Ovary (tissue), 10 donors: Measurements from ENCODE around the gene TPCN2. TPM values are rescaled to one million over a fixed set of nuclear protein-coding genes. Genes with fewer than 3 reads are reported as not detected.
A peak's percentile ranks its signal among the peaks of the same experiment; 100 is the strongest.
"Not testable (repeated sequence)": the region's sequence is repeated elsewhere in the genome, so short reads cannot be mapped to it uniquely, and the experiment has no call there.

Experiments used
- DNase-seq, 5 donors: peaks; one replicate each; pipeline ENCODE4 v3.0.0-alpha.2; 2019 to 2020
- H3K27ac ChIP-seq, 2 donors: fragments of 200-600 bp; one replicate each; pipeline versions ENCODE4 v1.5.1 to v1.8.0; 2019 to 2022
- H3K27me3 ChIP-seq: fragments of 200-600 bp; one replicate; pipeline ENCODE4 v1.8.0; 2022
- H3K36me3 ChIP-seq: fragments of 200-600 bp; sonication (generic); one replicate; pipeline ENCODE4 v1.5.1; 2019
- H3K4me1 ChIP-seq: one replicate; pipeline ENCODE4 v1.8.1; 2013; ENCODE audit warnings: mild to moderate bottlenecking, moderate library complexity; ENCODE audit not compliant: insufficient read depth
- H3K4me3 ChIP-seq: fragments of 200-600 bp; sonication (generic); one replicate; pipeline ENCODE4 v1.5.1; 2017
- H3K9me3 ChIP-seq, 2 donors: fragments of 200-600 bp in 1 of 2; sonication (generic) in 1 of 2; one replicate each; pipeline versions ENCODE4 v1.5.1 to v1.8.1; 2013 to 2019; ENCODE audit warnings: mild to moderate bottlenecking in 1 of 2, moderate library complexity in 1 of 2
- CTCF ChIP-seq, 3 donors: fragments of 450-650 bp in 2 of 3; fragments of 200-600 bp in 1 of 3; IDR thresholded peaks; one replicate each; pipeline versions ENCODE4 v1.5.1 to v1.8.0; 2016 to 2022; ENCODE audit warnings: antibody characterized with exemption in 3 of 3, mild to moderate bottlenecking in 1 of 3
- EP300 ChIP-seq: sonication (generic); formaldehyde crosslinking; IDR thresholded peaks from one replicate; pipeline ENCODE4 v1.6.1; 2017; ENCODE audit warnings: antibody characterized with exemption
- POLR2A ChIP-seq: fragments of 450-650 bp; IDR thresholded peaks from one replicate; pipeline ENCODE4 v1.6.1; 2017; ENCODE audit warnings: antibody characterized with exemption, mild to moderate bottlenecking, moderate library complexity
- WGBS, 3 donors: extraction: QIAGEN DNeasy Blood & Tissue Kit in 1 of 3; methylation state at CpG; one replicate each; pipeline versions ENCODE4 v1.1.5 to v1.1.7; 2013 to 2017; 5-methylcytosine and 5-hydroxymethylcytosine counted together
- intact Hi-C, 4 donors: fragments of 100-400 bp; cut with DNase I; formaldehyde crosslinking; loops; one replicate each; pipeline versions ENCODE4 v1.11.0 to v1.15.1; 2022 to 2023
- long read RNA-seq, 3 donors: library from polyadenylated mRNA in 2 of 3; unstranded in 2 of 3; transcript quantifications; one replicate each; pipeline ENCODE4 v2.0.0 and lab custom pipeline, GENCODE V29; 2021 to 2026
- polyA plus RNA-seq, 2 donors: library from polyadenylated mRNA; stranded (reverse); fragments of 200-250 nt in 1 of 2; fragments of 350-450 nt in 1 of 2; fragmentation: Illumina TruSeq in 1 of 2; extraction: RNeasy Lipid Tissue Mini Kit (QIAGEN cat#74804) in 1 of 2; gene quantifications; one replicate each; pipeline ENCODE4 v1.2.3, GENCODE V29; 2013 to 2014
- total RNA-seq, 7 donors: library from RNA; depleted of rRNA in 2 of 7; stranded (reverse); fragments of >200 nt in 2 of 7; fragmentation: NEBNext Ultra II Directional in 3 of 7; extraction: Animal tissue kit (Norgen Biotek cat#: 25700) in 3 of 7; gene quantifications; one replicate each; pipeline versions ENCODE4 v1.1.0 to v1.2.4, GENCODE V29; 2016 to 2023
- donor health status: DM: no; HTN: no; CAD: no; lungs with moderate emphysema.
- donor health status: DM: no; HTN: no; CAD: no.
- donor health status: Bipolar disorder and iron deficiency.
- donor health status: DM: yes; HTN: yes; CAD: no.
- donor health status: DM: no; HTN: no; CAD: no.
- donor health status: DM: yes; HTN: yes; CAD: no.

Gene TPCN2
- total RNA-seq (10 to 100 TPM; 20.2 to 35.7 (median 23.7) TPM), polyA plus RNA-seq (10 to 100 TPM in 1 of 2 donors, 1 to 10 TPM in 1; 6.5 to 12.4 TPM)
- long read RNA-seq, donor 1, partial matches to known transcripts = 9 of 55 reads
- long read RNA-seq, donor 1, other reads (novel, unspliced or antisense) = 44 of 55 reads
- long read RNA-seq, donor 2, partial matches to known transcripts = 0 of 1 reads
- long read RNA-seq, donor 2, other reads (novel, unspliced or antisense) = 0 of 1 reads
- long read RNA-seq, donor 3, partial matches to known transcripts = 12 of 60 reads
- long read RNA-seq, donor 3, other reads (novel, unspliced or antisense) = 44 of 60 reads

- no peaks in the 10 kb centered on the region for H3K36me3 ChIP-seq
- H3K27me3 ChIP-seq = no peaks in the 10 kb centered on the region
- intact Hi-C loops = loop anchor here (2.0 to 5.0 kb wide), 2 partner anchors 36 to 37 kb away; partner anchors contain the start of gene MRGPRF (in 4 of the 4)
- H3K9me3 ChIP-seq = no peaks in the 10 kb centered on the region
- H3K4me3 ChIP-seq = peak within 1 kb of the TSS; percentile 75
- peaks cover 13% of the 10 kb centered on the region for H3K4me1 ChIP-seq
- TF ChIP-seq CTCF (IDR thresholded peaks at IDR 0.05) (peak in 1 of 3 donors; percentile 42), EP300 (no peak), POLR2A (peak; percentile 91)
- DNase-seq = peak; percentile 94 to 97 (median 96)
- peak within 1 kb of the TSS; percentile 85 to 91 for H3K27ac ChIP-seq
- 0 to 1% (median 1%) methylated on average over 58 to 76 of the region's 76 CpGs for WGBS, 3 donors
Observed at GRCh38 chr11:69048694-69049489, at the start of gene TPCN2. Gene TPCN2 (plus strand): TSS chr11:69048932. CDS start chr11:69048998, 66 bp downstream.

- 88 to 91% (median 91%) methylated on average over 8 of the region's 8 CpGs for WGBS, 3 donors
- intact Hi-C loops = no loop called here
- peak in 3 of 5 donors; percentile 7 to 29 (median 17) for DNase-seq
- peaks cover 29% of the 10 kb centered on the region for H3K4me1 ChIP-seq
- H3K27me3 ChIP-seq = no peaks in the 10 kb centered on the region
- H3K27ac ChIP-seq = peak overlapping the region in 1 of 2 donors; percentile 83
- H3K4me3 ChIP-seq = no peak overlapping the region
- TF ChIP-seq EP300 = no peak
- TF ChIP-seq CTCF (IDR thresholded peaks at IDR 0.05) = no peak
- no peak for TF ChIP-seq POLR2A
- H3K36me3 ChIP-seq = no peaks in the 10 kb centered on the region
- no peaks in the 10 kb centered on the region for H3K9me3 ChIP-seq
Observed at GRCh38 chr11:68999093-68999747, 49.5 kb upstream of the TPCN2 start.

GRCh38 chr11:68999748-69000355, 48.9 kb upstream of the TPCN2 start:
- not testable (repeated sequence) for H3K36me3 ChIP-seq, H3K9me3 ChIP-seq, H3K27me3 ChIP-seq, H3K4me3 ChIP-seq
- Histone ChIP-seq H3K27ac (peak overlapping the region in 1 of 2 donors; percentile 83), H3K4me1 (peaks cover 29% of the 10 kb centered on the region)
- intact Hi-C loops = loop anchor here in 2 of 4 donors (10.0 kb wide), 2 partner anchors 55 to 95 kb away; partner anchors contain the start of genes IGHMBP2 (in 1 of the 2) and MRPL21 (in 1 of the 2)
- DNase-seq = peak in 3 of 5 donors; percentile 11 to 32 (median 17)
- WGBS, 3 donors = 86 to 91% (median 86%) methylated on average over 12 of the region's 12 CpGs

GRCh38 chr11:69000391-69000790, 48.3 kb upstream of the TPCN2 start:
- Histone ChIP-seq H3K27ac (peak overlapping the region; percentile 57 to 83), H3K36me3 (no peaks in the 10 kb centered on the region), H3K27me3 (no peaks in the 10 kb centered on the region), H3K9me3 (no peaks in the 10 kb centered on the region), H3K4me1 (peaks cover 29% of the 10 kb centered on the region), H3K4me3 (no peak overlapping the region)
- no peak for TF ChIP-seq CTCF (IDR thresholded peaks at IDR 0.05)
- TF ChIP-seq EP300 = no peak
- TF ChIP-seq POLR2A = no peak
- intact Hi-C loops = loop anchor here in 2 of 4 donors (10.0 kb wide), 2 partner anchors 56 to 96 kb away; partner anchors contain the start of genes IGHMBP2 (in 1 of the 2) and MRPL21 (in 1 of the 2)
- 33 to 45% (median 34%) methylated on average over 5 of the region's 5 CpGs for WGBS, 3 donors
- DNase-seq = no peak
